Esophagus (tissue), 2 donors: ENCODE measurements around the gene THSD4. TPM values are rescaled to one million over a fixed set of nuclear protein-coding genes. Genes with fewer than 3 reads are reported as not detected.

Source experiments
- H3K27ac ChIP-seq, 2 donors: one replicate each; pipeline ENCODE4 v1.5.1; 2013; ENCODE audit warnings: low read depth in 2 of 2, mild to moderate bottlenecking in 2 of 2, inconsistent platforms in 1 of 2, low read length in 1 of 2, moderate library complexity in 1 of 2
- H3K27me3 ChIP-seq, 2 donors: one replicate each; pipeline ENCODE4 v1.6.1; 2013; ENCODE audit warnings: low read length in 2 of 2, control low read depth in 1 of 2, mild to moderate bottlenecking in 1 of 2; ENCODE audit not compliant: insufficient read depth in 2 of 2, control insufficient read depth in 1 of 2
- H3K36me3 ChIP-seq, 2 donors: one replicate each; pipeline ENCODE4 v1.6.1; 2013; ENCODE audit warnings: low read length in 1 of 2; ENCODE audit not compliant: control insufficient read depth in 2 of 2, insufficient read depth in 2 of 2
- H3K4me1 ChIP-seq, 2 donors: one replicate each; pipeline ENCODE4 v1.6.1; 2013; ENCODE audit warnings: low read length in 1 of 2; ENCODE audit not compliant: control insufficient read depth in 2 of 2, insufficient read depth in 2 of 2
- H3K4me3 ChIP-seq, 2 donors: one replicate each; pipeline ENCODE4 v1.5.1; 2013; ENCODE audit warnings: low read length in 2 of 2, mild to moderate bottlenecking in 2 of 2, low read depth in 1 of 2, moderate library complexity in 1 of 2
- H3K9me3 ChIP-seq, 2 donors: one replicate each; pipeline ENCODE4 v1.6.1; 2013; ENCODE audit warnings: mild to moderate bottlenecking in 2 of 2, low read depth in 1 of 2, low read length in 1 of 2, moderate library complexity in 1 of 2; ENCODE audit not compliant: control insufficient read depth in 2 of 2, insufficient read depth in 1 of 2
- WGBS, 2 donors: extraction: QIAGEN DNeasy Blood & Tissue Kit; methylation state at CpG; one replicate each; pipeline ENCODE4 v1.1.7; 2013; 5-methylcytosine and 5-hydroxymethylcytosine counted together
- polyA plus RNA-seq, 2 donors: library from polyadenylated mRNA; stranded (reverse); fragments of 200-250 nt; gene quantifications; one replicate each; pipeline ENCODE4 v1.2.3, GENCODE V29; 2013
- donor health status: healthy with polysubstance abuse.
- donor health status: Bipolar disorder and iron deficiency.

THSD4 gene
- polyA plus RNA-seq, 2 donors: 34.1 to 49.7 TPM

DNA sequence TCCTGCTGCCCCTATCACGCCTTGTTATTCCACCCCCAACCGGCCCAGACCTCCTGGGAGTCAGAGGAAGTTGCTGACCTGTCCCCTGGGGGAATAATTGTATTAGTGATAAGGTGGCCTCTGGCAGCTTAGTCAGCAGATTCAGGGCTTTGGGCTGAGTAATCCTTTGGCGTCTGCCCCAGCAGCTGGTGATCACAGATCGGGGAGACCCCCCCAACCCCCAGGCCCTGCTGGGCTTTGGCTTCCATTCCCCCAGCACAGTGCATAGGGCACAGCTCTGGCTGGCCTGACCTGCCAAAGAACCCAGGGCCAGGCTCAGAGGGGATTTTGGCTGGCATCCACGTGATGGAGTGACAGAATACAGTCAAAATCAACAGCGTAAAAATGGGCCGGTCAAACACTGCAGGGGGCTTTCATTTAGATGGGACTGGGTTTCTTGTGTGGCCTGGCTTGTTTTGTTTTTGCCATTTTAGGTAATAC is 691.2 kb downstream of the THSD4 start:
- 48% methylated on average over 7 of the region's 7 CpGs for WGBS, 2 donors

DNA sequence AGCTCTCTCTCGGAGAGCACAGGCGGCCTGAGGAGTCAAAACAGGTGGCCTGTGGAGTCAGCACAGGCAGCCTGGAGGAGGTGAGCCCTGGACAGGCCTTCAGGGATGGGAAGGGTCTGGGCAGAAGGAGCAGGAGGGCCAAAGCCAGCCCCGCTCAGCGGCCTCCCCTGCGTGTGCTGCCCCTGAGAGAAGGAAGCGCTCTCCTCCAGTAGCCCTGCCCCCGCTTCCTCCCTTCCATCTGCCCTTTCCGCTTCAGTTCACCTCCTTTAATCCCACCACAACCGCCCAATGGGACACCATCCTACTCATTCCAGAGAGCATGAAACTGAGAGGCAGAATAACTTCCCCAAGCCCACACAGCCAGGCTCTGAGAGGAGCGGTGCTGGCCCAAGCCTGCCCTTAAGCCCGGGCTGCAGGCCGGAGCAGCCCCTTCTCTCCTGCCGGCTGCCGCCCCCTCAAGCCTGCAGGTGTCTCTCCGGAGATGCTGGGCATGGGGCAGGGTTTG is 691.9 kb downstream of the THSD4 start:
- H3K36me3 ChIP-seq: no peaks in the 10 kb centered on the region
- H3K4me1 ChIP-seq: no peaks in the 10 kb centered on the region
- WGBS, 2 donors: 78 to 82% methylated on average over 15 of the region's 15 CpGs
- no peaks in the 10 kb centered on the region for H3K27me3 ChIP-seq
- no peak overlapping the region for H3K27ac ChIP-seq
- H3K4me3 ChIP-seq: no peak overlapping the region
- no peaks in the 10 kb centered on the region for H3K9me3 ChIP-seq

More for the DNA sequence above, 691.2 kb downstream of the THSD4 start:
- Histone ChIP-seq H3K27ac (no peak overlapping the region), H3K36me3 (no peaks in the 10 kb centered on the region), H3K4me1 (no peaks in the 10 kb centered on the region), H3K4me3 (no peak overlapping the region), H3K9me3 (no peaks in the 10 kb centered on the region), H3K27me3 (no peaks in the 10 kb centered on the region)

DNA sequence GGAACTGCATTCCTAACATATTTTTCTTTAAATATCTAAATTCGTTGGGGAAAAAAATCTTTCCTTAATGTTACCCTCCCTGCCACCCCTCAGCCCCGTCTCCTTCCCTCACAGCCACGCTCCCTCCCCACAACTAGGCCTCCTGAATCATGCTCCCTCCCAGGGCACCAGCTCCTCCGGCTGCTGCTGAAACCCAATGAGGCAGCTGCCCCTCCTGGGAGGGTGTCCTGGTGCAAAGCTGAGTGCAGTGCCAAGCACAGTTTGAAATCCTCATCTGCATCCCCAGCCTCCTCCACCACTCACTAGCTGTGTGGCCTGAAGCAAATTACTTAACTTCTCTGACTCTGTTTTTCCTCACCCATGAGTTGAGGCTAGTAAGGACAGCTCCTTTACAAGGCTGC is 692.4 kb downstream of the THSD4 start:
- H3K9me3 ChIP-seq: no peaks in the 10 kb centered on the region
- 62 to 68% methylated on average over 4 of the region's 4 CpGs for WGBS, 2 donors
- H3K4me1 ChIP-seq: no peaks in the 10 kb centered on the region
- no peaks in the 10 kb centered on the region for H3K36me3 ChIP-seq
- no peak overlapping the region for H3K27ac ChIP-seq
- no peak overlapping the region for H3K4me3 ChIP-seq
- H3K27me3 ChIP-seq: no peaks in the 10 kb centered on the region

DNA sequence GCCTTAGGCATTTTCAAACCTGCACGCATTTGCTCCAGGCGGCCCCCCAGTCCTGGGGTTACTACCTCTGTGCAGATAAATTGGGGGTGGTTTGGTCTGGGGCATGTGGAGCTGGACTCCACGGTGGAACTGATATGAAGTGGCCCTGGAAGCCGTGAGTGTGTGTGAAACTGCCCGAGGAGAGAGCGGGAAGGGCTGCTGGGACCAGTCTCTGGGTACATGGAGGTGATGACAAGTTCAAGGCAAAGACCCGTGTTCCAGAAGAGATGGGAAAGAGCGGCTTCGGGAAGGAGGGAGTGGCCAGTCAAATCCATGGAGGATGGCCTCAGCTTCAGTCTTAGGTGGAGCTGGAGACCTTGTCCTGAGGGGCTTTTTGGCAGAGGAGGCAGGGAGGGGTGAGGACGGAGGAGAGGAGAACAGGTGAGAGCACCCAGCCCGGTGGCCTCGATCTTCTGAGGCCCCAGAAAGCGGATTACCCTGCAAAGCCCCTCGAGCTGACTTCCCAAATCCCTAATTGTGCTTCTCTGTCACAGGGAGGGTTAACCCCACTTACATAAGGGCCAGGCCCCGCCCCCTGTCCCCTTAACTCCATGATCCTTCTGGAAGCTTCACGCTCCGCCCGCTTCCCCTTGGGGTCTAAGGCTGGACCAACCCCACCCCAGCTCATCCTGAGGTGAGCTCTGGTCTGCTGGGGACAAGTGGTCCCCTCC is 693.2 kb downstream of the THSD4 start:
- Histone ChIP-seq H3K36me3 (no peaks in the 10 kb centered on the region), H3K27me3 (no peaks in the 10 kb centered on the region), H3K4me1 (no peaks in the 10 kb centered on the region), H3K4me3 (no peak overlapping the region), H3K27ac (no peak overlapping the region), H3K9me3 (no peaks in the 10 kb centered on the region)
- WGBS, 2 donors: 84 to 86% methylated on average over 17 to 18 of the region's 18 CpGs

DNA sequence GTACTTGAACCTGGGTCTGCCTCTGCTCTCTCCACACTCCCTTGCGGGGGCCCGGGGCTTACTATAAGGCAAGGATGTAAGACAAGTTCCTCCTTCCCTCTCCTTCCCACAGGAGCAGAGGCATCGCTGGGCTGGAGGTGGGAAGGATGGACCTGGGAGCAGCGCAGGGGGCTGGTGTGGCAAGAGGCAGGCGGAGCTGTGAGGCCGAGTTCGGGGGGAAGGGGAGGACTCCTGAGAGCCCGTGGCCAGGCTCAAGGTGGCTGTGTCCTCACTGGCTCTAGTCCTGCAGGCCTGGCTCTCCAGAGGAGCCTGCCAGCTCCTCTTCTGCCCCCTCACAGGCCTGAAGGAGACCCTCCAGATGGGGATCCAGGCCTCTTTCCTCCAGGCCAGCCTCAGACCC is 694.1 kb downstream of the THSD4 start:
- Histone ChIP-seq H3K4me1 (no peaks in the 10 kb centered on the region), H3K9me3 (no peaks in the 10 kb centered on the region), H3K27me3 (no peaks in the 10 kb centered on the region), H3K27ac (no peak overlapping the region), H3K4me3 (no peak overlapping the region), H3K36me3 (no peaks in the 10 kb centered on the region)
- WGBS, 2 donors: 85 to 86% methylated on average over 8 of the region's 8 CpGs

DNA sequence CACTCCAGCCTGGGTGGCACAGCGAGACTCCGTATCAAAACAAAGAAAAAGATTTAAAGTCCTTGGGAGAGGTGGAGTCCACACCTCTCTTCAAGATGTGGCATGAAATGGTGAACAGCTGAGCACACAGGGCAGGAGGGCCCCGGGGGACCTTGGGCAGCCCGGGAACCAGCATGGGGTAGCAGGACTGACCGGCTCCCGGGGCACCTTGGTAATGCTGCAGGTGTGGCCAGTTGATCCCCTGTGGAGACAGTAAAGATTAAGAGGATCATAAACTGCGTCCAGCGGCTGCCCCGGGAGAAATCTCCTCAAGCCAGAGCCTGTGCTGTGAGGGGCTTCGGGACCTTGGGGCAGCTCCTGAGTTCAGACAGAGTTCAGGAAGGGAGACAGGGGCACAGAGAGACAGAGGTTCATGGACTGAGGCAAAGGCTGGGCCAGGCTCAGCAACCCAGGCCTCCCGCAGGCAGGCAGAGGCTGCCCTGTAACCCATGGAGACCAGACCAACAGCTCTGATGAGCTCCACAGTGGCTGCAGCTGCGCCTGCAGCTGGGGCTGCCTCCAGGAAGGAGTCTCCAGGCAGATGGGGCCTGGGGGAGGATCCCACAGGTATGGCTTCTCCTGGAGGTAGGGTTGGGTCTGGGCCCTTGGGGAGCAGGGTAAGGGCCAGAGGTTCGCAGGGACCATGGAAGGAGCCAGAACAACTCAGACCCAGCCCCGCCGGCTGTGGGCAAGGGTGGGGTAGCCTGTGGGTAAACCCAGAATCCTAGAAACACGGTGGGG is 695.2 kb downstream of the THSD4 start, which contains the start of gene NR2E3:
Gene NR2E3 (plus strand): TSS at position 299 of the 780 bp plus-strand sequence. CDS start 190 bp downstream, at position 489.
- H3K36me3 ChIP-seq: no peaks in the 10 kb centered on the region
- no peaks in the 10 kb centered on the region for H3K27me3 ChIP-seq
- H3K4me3 ChIP-seq: no peak within 1 kb of the TSS
- WGBS, 2 donors: 74 to 83% methylated on average over 16 of the region's 16 CpGs
- H3K27ac ChIP-seq: no peak within 1 kb of the TSS
- no peaks in the 10 kb centered on the region for H3K4me1 ChIP-seq
- H3K9me3 ChIP-seq: no peaks in the 10 kb centered on the region

DNA sequence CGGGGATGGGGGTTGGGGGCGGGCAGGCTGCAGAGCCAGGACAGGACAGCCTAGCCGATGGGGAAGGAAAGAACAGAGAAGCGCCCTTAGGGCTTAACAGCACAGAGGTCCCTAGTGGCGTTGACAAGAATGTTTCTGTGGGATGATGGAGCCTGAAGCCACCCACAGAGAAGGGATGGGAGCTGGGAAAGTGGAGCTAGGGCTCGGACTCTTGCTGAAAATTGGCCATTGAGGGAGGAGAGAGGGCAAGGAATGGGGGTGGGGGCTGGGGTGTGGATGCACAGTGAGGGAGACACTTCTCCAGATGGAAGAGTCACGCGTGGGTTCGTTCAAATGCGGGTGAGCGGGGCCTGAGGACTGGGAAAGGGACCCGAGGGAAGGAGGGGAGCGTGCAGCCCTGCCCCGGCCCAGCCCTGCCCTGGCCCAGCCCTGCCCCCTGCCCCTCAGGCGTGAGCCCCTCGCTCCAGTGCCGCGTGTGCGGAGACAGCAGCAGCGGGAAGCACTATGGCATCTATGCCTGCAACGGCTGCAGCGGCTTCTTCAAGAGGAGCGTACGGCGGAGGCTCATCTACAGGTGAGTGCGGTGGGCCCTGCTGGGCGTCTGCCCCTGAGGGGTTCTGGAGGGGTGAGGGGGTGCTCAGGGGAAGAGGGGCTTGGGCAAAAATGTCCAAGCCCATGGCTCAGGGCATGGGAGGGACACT is 695.9 kb downstream of the THSD4 start:
- H3K27ac ChIP-seq: no peak overlapping the region
- WGBS, 2 donors: 87 to 88% methylated on average over 26 to 27 of the region's 27 CpGs
- no peaks in the 10 kb centered on the region for H3K9me3 ChIP-seq
- no peaks in the 10 kb centered on the region for H3K27me3 ChIP-seq
- no peaks in the 10 kb centered on the region for H3K4me1 ChIP-seq
- no peak overlapping the region for H3K4me3 ChIP-seq
- no peaks in the 10 kb centered on the region for H3K36me3 ChIP-seq

DNA sequence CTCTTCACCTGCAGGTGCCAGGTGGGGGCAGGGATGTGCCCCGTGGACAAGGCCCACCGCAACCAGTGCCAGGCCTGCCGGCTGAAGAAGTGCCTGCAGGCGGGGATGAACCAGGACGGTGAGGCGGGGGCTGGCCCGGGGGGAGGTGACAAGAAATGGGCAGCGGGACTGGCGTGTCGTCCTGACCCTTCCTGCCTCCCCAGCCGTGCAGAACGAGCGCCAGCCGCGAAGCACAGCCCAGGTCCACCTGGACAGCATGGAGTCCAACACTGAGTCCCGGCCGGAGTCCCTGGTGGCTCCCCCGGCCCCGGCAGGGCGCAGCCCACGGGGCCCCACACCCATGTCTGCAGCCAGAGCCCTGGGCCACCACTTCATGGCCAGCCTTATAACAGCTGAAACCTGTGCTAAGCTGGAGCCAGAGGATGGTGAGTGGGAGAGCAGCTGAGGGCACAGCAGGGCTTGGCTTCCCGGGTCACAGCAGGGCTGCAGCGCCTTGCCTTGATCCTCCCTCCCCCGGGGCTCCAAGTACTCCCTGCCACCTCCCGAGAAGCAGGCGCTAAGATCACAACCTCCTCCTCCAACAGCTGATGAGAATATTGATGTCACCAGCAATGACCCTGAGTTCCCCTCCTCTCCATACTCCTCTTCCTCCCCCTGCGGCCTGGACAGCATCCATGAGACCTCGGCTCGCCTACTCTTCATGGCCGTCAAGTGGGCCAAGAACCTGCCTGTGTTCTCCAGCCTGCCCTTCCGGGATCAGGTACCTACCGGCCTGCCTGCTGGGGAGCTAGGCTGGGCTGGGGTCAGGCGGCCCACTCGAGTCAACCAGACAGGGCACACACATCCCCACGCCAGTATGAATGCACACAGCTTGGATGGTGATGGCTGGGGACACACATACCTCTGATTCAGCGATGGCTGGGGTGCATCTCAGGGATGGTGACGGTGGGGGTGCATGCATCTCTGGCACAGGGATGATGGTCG is 696.8 kb downstream of the THSD4 start:
- Histone ChIP-seq H3K4me3 (no peak overlapping the region), H3K4me1 (no peaks in the 10 kb centered on the region), H3K9me3 (no peaks in the 10 kb centered on the region), H3K27ac (no peak overlapping the region), H3K36me3 (no peaks in the 10 kb centered on the region), H3K27me3 (no peaks in the 10 kb centered on the region)
- WGBS, 2 donors: 90% methylated on average over 30 to 38 of the region's 38 CpGs
